ENCODE results near the gene DIP2B.

The DIP2B gene

DNA sequence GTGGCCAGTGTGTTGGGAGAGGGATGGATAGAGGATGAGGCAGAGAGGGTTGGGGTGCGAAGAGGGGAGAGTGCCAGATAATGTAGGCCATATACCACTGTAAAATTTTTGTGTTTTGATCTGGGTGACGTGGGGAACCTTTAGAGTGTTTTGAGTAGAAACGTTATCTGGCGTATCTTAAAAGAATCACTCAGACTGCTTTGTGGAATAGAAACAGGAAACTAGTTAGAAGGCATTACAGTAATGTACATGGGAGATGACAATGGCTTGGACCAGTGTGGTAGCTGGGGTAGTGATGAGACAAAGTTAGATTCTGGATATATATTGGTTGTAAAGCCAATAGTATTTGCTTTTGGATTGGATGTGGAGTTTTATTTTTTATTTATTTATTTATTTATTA, 279.7 kb downstream of the DIP2B start:
- TF ChIP-seq, protein P1, sequence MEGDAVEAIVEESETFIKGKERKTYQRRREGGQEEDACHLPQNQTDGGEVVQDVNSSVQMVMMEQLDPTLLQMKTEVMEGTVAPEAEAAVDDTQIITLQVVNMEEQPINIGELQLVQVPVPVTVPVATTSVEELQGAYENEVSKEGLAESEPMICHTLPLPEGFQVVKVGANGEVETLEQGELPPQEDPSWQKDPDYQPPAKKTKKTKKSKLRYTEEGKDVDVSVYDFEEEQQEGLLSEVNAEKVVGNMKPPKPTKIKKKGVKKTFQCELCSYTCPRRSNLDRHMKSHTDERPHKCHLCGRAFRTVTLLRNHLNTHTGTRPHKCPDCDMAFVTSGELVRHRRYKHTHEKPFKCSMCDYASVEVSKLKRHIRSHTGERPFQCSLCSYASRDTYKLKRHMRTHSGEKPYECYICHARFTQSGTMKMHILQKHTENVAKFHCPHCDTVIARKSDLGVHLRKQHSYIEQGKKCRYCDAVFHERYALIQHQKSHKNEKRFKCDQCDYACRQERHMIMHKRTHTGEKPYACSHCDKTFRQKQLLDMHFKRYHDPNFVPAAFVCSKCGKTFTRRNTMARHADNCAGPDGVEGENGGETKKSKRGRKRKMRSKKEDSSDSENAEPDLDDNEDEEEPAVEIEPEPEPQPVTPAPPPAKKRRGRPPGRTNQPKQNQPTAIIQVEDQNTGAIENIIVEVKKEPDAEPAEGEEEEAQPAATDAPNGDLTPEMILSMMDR (IDR thresholded peaks at IDR 0.05) = no peak

DNA sequence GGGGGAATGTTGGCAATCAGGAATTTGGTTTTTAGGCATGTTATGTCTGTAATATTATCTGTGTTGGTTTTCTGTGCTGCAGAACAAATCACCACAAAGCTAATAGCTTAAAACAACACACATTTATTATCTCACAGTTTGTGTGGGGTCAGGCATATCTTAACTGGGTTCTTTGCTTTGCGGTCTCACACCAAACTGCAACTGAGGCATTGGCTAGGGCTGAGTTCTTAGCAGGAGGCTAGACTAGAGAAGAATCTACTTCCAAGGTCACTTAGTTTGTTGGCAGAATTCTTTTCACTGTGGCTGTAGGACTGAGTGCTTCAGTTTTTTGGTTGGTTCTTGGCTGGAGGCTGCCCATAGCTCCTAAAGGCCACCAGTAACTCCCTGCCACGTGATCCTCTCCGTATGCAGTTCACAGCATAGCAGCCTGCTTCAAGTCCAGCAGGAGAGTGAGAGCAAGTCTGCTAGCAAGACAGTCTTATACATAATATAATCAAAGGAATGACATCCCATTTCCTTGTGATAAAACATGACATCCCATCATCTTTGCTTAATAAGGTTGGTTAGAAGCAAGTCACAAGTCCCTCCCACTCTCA, 280.7 kb downstream of the DIP2B start:
- TF ChIP-seq, protein P1 (IDR thresholded peaks at IDR 0.05) = no peak

DNA sequence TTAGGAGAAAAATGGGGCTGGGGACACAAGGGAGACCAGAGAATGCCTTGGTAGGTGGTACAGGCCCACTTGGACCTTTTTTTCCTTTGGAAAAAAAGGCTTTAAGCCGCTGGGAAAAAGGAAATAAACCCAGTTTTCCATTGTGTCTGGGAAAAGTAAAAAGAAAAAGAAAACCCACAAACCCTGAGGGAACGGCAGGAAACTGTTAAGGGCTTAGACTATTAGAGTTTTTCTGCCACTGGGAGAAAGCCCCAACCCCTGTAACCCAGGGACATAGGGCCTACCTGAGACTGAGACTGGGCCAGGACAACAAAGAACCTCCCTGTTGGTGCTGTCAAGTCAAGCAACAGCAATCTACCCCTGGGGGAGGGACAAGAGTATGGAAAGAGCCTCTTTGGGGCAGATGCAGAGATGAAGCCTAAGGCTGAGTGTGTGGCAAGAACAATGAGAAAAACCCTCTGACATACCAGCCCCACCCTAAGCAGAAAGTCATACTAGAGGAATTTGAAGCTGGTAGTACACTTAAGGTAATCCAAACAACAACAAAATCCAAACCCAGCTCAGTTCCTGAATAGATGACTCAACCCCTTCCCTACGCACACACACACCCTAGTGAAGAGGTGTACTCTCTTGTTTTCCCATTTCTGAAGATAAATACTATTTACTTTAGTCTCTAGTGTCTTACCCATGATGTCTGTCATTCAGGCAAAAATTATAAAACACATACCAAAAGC, 281.9 kb downstream of the DIP2B start:
- TF ChIP-seq, protein P1 (IDR thresholded peaks at IDR 0.05) = no peak

GRCh38 chr12:50787618-50788017, 282.8 kb downstream of the DIP2B start:
- TF ChIP-seq, protein P1 (IDR thresholded peaks at IDR 0.05) = no peak

DNA sequence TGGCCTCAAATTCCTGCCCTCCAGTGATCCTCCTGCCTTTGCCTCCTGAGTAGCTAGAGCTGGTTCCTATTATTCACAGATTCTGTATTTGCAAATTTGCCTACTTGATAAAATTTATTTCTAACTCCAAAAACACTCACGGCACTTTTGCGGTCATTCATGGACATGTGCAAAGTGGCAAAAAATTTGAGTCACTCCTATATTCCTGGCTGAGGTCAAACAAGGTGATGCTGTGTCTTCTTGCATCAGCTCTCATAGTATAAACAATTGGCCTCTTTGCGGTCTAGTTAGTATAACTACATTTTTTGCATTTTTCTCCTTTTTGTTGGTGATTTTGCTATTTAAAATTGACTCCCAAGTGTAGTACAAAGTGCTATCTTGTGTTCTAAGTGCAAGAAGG, 283.8 kb downstream of the DIP2B start:
- TF ChIP-seq, protein P1 (IDR thresholded peaks at IDR 0.05) = no peak

- TF ChIP-seq, protein P1 (IDR thresholded peaks at IDR 0.05) = no peak
Observed at GRCh38 chr12:50790081-50790480, 285.3 kb downstream of the DIP2B start.

Data from LNCAP (cell line).